MG63 (cell line): ENCODE measurements around the gene CDKN1C. TPM values are rescaled to one million over a fixed set of nuclear protein-coding genes. Genes with fewer than 3 reads are reported as not detected.

Source experiments
- DNase-seq: peaks from one replicate; pipeline ENCODE4 v3.0.0-alpha.2; 2020
- H3K27me3 ChIP-seq: fragments of 250-450 bp; sonication (Bioruptor Pico); 2 replicates; pipeline ENCODE4 v1.5.1; 2020; ENCODE audit warnings: mild to moderate bottlenecking, moderate library complexity
- H3K36me3 ChIP-seq: fragments of 250-450 bp; sonication (Bioruptor Pico); 2 replicates; pipeline ENCODE4 v1.5.1; 2020; ENCODE audit warnings: mild to moderate bottlenecking, moderate library complexity
- H3K4me3 ChIP-seq: fragments of 250-450 bp; sonication (Bioruptor Pico); 2 replicates; pipeline ENCODE4 v1.5.1; 2020; ENCODE audit warnings: mild to moderate bottlenecking, moderate library complexity
- H3K9me3 ChIP-seq: fragments of 250-450 bp; sonication (Bioruptor Pico); 2 replicates; pipeline ENCODE4 v1.5.1; 2020; ENCODE audit warnings: mild to moderate bottlenecking, moderate library complexity
- total RNA-seq: library from RNA; depleted of rRNA; stranded (reverse); fragments of >200 nt; shearing (Covaris generic); gene quantifications from 2 replicates; pipeline ENCODE4 v1.2.3, GENCODE V29; 2014; ENCODE audit warnings: low replicate concordance

CDKN1C gene
- total RNA-seq, 1 experiment from 2014 or later = 0.56 TPM

GRCh38 chr11:2886936-2887335 lies 1.4 kb upstream of the CDKN1C start:
- Histone ChIP-seq H3K36me3 (no peaks in the 10 kb centered on the region), H3K27me3 (no peaks in the 10 kb centered on the region), H3K4me3 (no peak overlapping the region), H3K9me3 (no peaks in the 10 kb centered on the region)
- no peak for DNase-seq

GRCh38 chr11:2886191-2886894 lies 768 bp upstream of the CDKN1C start:
- DNase-seq = no peak
- Histone ChIP-seq H3K4me3 (no peak overlapping the region), H3K27me3 (no peaks in the 10 kb centered on the region), H3K36me3 (no peaks in the 10 kb centered on the region), H3K9me3 (no peaks in the 10 kb centered on the region)

GRCh38 chr11:2885017-2885677 lies 428 bp downstream of the CDKN1C start:
- DNase-seq = peak; percentile 26

GRCh38 chr11:2883979-2884815 lies 1.4 kb downstream of the CDKN1C start:
- DNase-seq = peak; percentile 19
- no peaks in the 10 kb centered on the region for H3K36me3 ChIP-seq
- peak overlapping the region; percentile 34; the same call in 1 of the 2 replicates for H3K4me3 ChIP-seq
- no peaks in the 10 kb centered on the region for H3K9me3 ChIP-seq
- no peaks in the 10 kb centered on the region for H3K27me3 ChIP-seq

More at GRCh38 chr11:2885017-2885677, 428 bp downstream of the CDKN1C start:
- Histone ChIP-seq H3K4me3 (peak overlapping the region; percentile 42), H3K27me3 (no peaks in the 10 kb centered on the region), H3K9me3 (no peaks in the 10 kb centered on the region), H3K36me3 (no peaks in the 10 kb centered on the region)

- H3K27me3 ChIP-seq = no peaks in the 10 kb centered on the region
- no peak overlapping the region for H3K4me3 ChIP-seq
- H3K36me3 ChIP-seq = no peaks in the 10 kb centered on the region
- DNase-seq = no peak
- H3K9me3 ChIP-seq = no peaks in the 10 kb centered on the region
Observed at GRCh38 chr11:2883640-2883978, 2.0 kb downstream of the CDKN1C start.

- no peaks in the 10 kb centered on the region for H3K9me3 ChIP-seq
- H3K36me3 ChIP-seq = no peaks in the 10 kb centered on the region
- H3K4me3 ChIP-seq = no peak overlapping the region
- no peak for DNase-seq
- no peaks in the 10 kb centered on the region for H3K27me3 ChIP-seq
Observed at GRCh38 chr11:2882396-2883110, 3.0 kb downstream of the CDKN1C start.

- DNase-seq = no peak
- no peaks in the 10 kb centered on the region for H3K36me3 ChIP-seq
- H3K4me3 ChIP-seq = no peak overlapping the region
- no peaks in the 10 kb centered on the region for H3K27me3 ChIP-seq
- no peaks in the 10 kb centered on the region for H3K9me3 ChIP-seq
Observed at GRCh38 chr11:2881981-2882375, 3.6 kb downstream of the CDKN1C start.

- Histone ChIP-seq H3K4me3 (no peak overlapping the region), H3K9me3 (no peaks in the 10 kb centered on the region), H3K36me3 (no peaks in the 10 kb centered on the region), H3K27me3 (no peaks in the 10 kb centered on the region)
- DNase-seq = no peak
Observed at GRCh38 chr11:2881076-2881980, 4.2 kb downstream of the CDKN1C start.

- no peak for DNase-seq
- no peaks in the 10 kb centered on the region for H3K27me3 ChIP-seq
Observed at GRCh38 chr11:2880646-2881045, 4.9 kb downstream of the CDKN1C start.

GRCh38 chr11:2878782-2879181 lies 6.8 kb downstream of the CDKN1C start:
- no peaks in the 10 kb centered on the region for H3K27me3 ChIP-seq
- H3K9me3 ChIP-seq = no peaks in the 10 kb centered on the region
- no peak overlapping the region for H3K4me3 ChIP-seq
- no peak for DNase-seq
- H3K36me3 ChIP-seq = no peaks in the 10 kb centered on the region

More at GRCh38 chr11:2880646-2881045, 4.9 kb downstream of the CDKN1C start:
- H3K9me3 ChIP-seq = no peaks in the 10 kb centered on the region
- no peak overlapping the region for H3K4me3 ChIP-seq
- H3K36me3 ChIP-seq = no peaks in the 10 kb centered on the region

- Histone ChIP-seq H3K27me3 (no peaks in the 10 kb centered on the region), H3K4me3 (no peak overlapping the region), H3K9me3 (no peaks in the 10 kb centered on the region), H3K36me3 (no peaks in the 10 kb centered on the region)
- no peak for DNase-seq
Observed at GRCh38 chr11:2877474-2877873, 8.1 kb downstream of the CDKN1C start.

GRCh38 chr11:2874963-2875362 lies 10.6 kb downstream of the CDKN1C start:
- H3K4me3 ChIP-seq = no peak overlapping the region
- no peak for DNase-seq
- H3K36me3 ChIP-seq = no peaks in the 10 kb centered on the region
- no peaks in the 10 kb centered on the region for H3K27me3 ChIP-seq
- no peaks in the 10 kb centered on the region for H3K9me3 ChIP-seq

GRCh38 chr11:2870969-2871680 lies 14.4 kb downstream of the CDKN1C start:
- H3K36me3 ChIP-seq = no peaks in the 10 kb centered on the region
- no peak for DNase-seq

GRCh38 chr11:2870460-2870859 lies 15.1 kb downstream of the CDKN1C start:
- no peak for DNase-seq
- Histone ChIP-seq H3K36me3 (no peaks in the 10 kb centered on the region), H3K4me3 (no peak overlapping the region), H3K27me3 (no peaks in the 10 kb centered on the region), H3K9me3 (no peaks in the 10 kb centered on the region)

More at GRCh38 chr11:2870969-2871680, 14.4 kb downstream of the CDKN1C start:
- H3K27me3 ChIP-seq = no peaks in the 10 kb centered on the region
- H3K9me3 ChIP-seq = no peaks in the 10 kb centered on the region
- no peak overlapping the region for H3K4me3 ChIP-seq
